HCT116 (cell line): Measurements from ENCODE around the gene MTIF3. TPM values are rescaled to one million over a fixed set of nuclear protein-coding genes. Genes with fewer than 3 reads are reported as not detected.

Experiments used
- ATAC-seq: fragments of 200-7000 bp; cut with Tn5 transposase; 2 replicates; pipeline ENCODE4 v1.9.1; 2020; ENCODE audit warnings: mild to moderate bottlenecking, moderate library complexity
- BruUV-seq: library from RNA; stranded (reverse); fragments of 400-500 nt; replicated peaks from 2 replicates; lab custom pipeline; 2021; lab: Mats Ljungman, UMichigan
- CTCF ChIA-PET: fragments of 300-600 bp; sonication (Branson Sonifier 250); formaldehyde crosslinking; loops from one replicate; lab custom pipeline; 2021; ENCODE audit warnings: antibody characterized with exemption; lab: Charles Lee
- POLR2A ChIA-PET: fragments of 300-600, 350-600 bp; sonication (Branson Sonifier 250); formaldehyde crosslinking; loops from one replicate; lab custom pipeline; 2021; ENCODE audit warnings: antibody characterized with exemption; lab: Charles Lee
- RAD21 ChIA-PET, 2 experiments: fragments of 300-600 bp; sonication (Branson Sonifier 250); formaldehyde crosslinking; loops; one replicate each; lab custom pipeline; 2023; ENCODE audit warnings: low total read pairs in 2 of 2; ENCODE audit not compliant: uncharacterized antibody in 2 of 2, unreplicated experiment in 2 of 2, low non-redundant PET in 1 of 2; lab: Charles Lee
- DNase-seq: peaks from one replicate; pipeline ENCODE4 v3.0.0-alpha.2; 2010; ENCODE audit warnings: low read depth, low spot score
- H2AFZ ChIP-seq: fragments of 200-600 bp; shearing (Covaris generic), sonication (generic); 2 replicates; pipeline ENCODE4 v1.6.1; 2017; ENCODE audit warnings: low read depth, mixed run types, mixed read lengths, antibody characterized with exemption, low read length; ENCODE audit not compliant: poor library complexity, severe bottlenecking
- H3K27ac ChIP-seq: 2 replicates; pipeline ENCODE4 v1.5.1; 2012; ENCODE audit warnings: low read depth, low read length
- H3K27me3 ChIP-seq: fragments of 200-600 bp; sonication (generic); 2 replicates; pipeline ENCODE4 v1.6.1; 2016; ENCODE audit warnings: mixed run types, low read length, mixed read lengths; ENCODE audit not compliant: insufficient read depth
- H3K36me3 ChIP-seq, 2 experiments: fragments of 200-500 bp in 1 of 2; fragments of 200-600 bp in 1 of 2; sonication (Bioruptor generic) in 1 of 2; sonication (generic) in 1 of 2; 2 replicates each; pipeline versions ENCODE4 v1.5.1 to v1.6.1; 2014 to 2016; ENCODE audit warnings: low read length in 2 of 2, inconsistent platforms in 1 of 2, mixed read lengths in 1 of 2, mixed run types in 1 of 2; ENCODE audit not compliant: insufficient read depth in 2 of 2, control insufficient read depth in 1 of 2
- H3K4me1 ChIP-seq, 2 experiments: fragments of 200-600 bp in 1 of 2; sonication (generic) in 1 of 2; 2 replicates each; pipeline versions ENCODE4 v1.5.1 to v1.6.1; 2012 to 2017; ENCODE audit warnings: low read length in 2 of 2, inconsistent platforms in 1 of 2, mild to moderate bottlenecking in 1 of 2, mixed read lengths in 1 of 2, mixed run types in 1 of 2, moderate library complexity in 1 of 2; ENCODE audit not compliant: insufficient read depth in 2 of 2, control insufficient read depth in 1 of 2
- H3K4me2 ChIP-seq: fragments of 200-600 bp; sonication (generic); 2 replicates; pipeline ENCODE4 v1.6.1; 2017; ENCODE audit warnings: mixed run types, low read length, mixed read lengths
- H3K4me3 ChIP-seq, 2 experiments: fragments of 200-600 bp in 1 of 2; sonication (generic) in 1 of 2; replicated peaks in 1 of 2; 2 replicates each; pipeline ENCODE4 v1.5.1; 2011 to 2016; ENCODE audit warnings: low read length in 2 of 2, control low read depth in 1 of 2, low read depth in 1 of 2, mild to moderate bottlenecking in 1 of 2, mixed read lengths in 1 of 2, mixed run types in 1 of 2
- H3K79me2 ChIP-seq: fragments of 200-600 bp; sonication (generic); 2 replicates; pipeline ENCODE4 v1.6.1; 2017; ENCODE audit warnings: mild to moderate bottlenecking, mixed run types, low read length, moderate library complexity, mixed read lengths; ENCODE audit not compliant: insufficient read depth
- H3K9ac ChIP-seq: fragments of 200-600 bp; sonication (generic); 2 replicates; pipeline ENCODE4 v1.6.1; 2016; ENCODE audit warnings: low read length, mixed read lengths
- H3K9me2 ChIP-seq: fragments of 200-600 bp; sonication (generic), shearing (Covaris generic); 2 replicates; pipeline ENCODE4 v1.6.1; 2017; ENCODE audit warnings: mixed run types, mild to moderate bottlenecking, moderate library complexity; ENCODE audit not compliant: insufficient read depth
- H3K9me3 ChIP-seq, 2 experiments: fragments of 200-500 bp in 1 of 2; fragments of 200-600 bp in 1 of 2; sonication (Bioruptor generic) in 1 of 2; sonication (generic) in 1 of 2; 2 replicates each; pipeline ENCODE4 v1.6.1; 2014 to 2017; ENCODE audit warnings: low read length in 2 of 2, mixed read lengths in 2 of 2, inconsistent platforms in 1 of 2, low read depth in 1 of 2, mild to moderate bottlenecking in 1 of 2, mixed run types in 1 of 2, moderate library complexity in 1 of 2; ENCODE audit not compliant: control insufficient read depth in 1 of 2, insufficient read depth in 1 of 2
- H4K20me1 ChIP-seq: fragments of 200-600 bp; sonication (generic), shearing (Covaris generic); 2 replicates; pipeline ENCODE4 v1.6.1; 2017; ENCODE audit warnings: mixed run types, mild to moderate bottlenecking, moderate library complexity; ENCODE audit not compliant: insufficient read depth
- CBX3 ChIP-seq: IDR thresholded peaks from 2 replicates; pipeline ENCODE4 v1.6.1; 2012; ENCODE audit warnings: low read depth
- CEBPB ChIP-seq: IDR thresholded peaks from 2 replicates; pipeline ENCODE4 v1.6.1; 2012; ENCODE audit warnings: low read depth
- CTCF ChIP-seq, 3 experiments: fragments of 200-600 bp in 1 of 3; sonication (generic) in 1 of 3; IDR thresholded peaks in 2 of 3; conservative IDR thresholded peaks in 1 of 3; 2 replicates each; pipeline ENCODE4 v1.5.1; 2012 to 2017; ENCODE audit warnings: low read depth in 2 of 3, low read length in 2 of 3, antibody characterized with exemption in 1 of 3, borderline replicate concordance in 1 of 3, control low read depth in 1 of 3, mild to moderate bottlenecking in 1 of 3, mixed read lengths in 1 of 3, mixed run types in 1 of 3, moderate library complexity in 1 of 3; ENCODE audit not compliant: insufficient read depth in 1 of 3
- EGR1 ChIP-seq: IDR thresholded peaks from 2 replicates; pipeline ENCODE4 v1.6.1; 2012; ENCODE audit warnings: low read depth
- RAD21 ChIP-seq: IDR thresholded peaks from 2 replicates; pipeline ENCODE4 v1.6.1; 2012; ENCODE audit warnings: low read depth, mild to moderate bottlenecking
- SIN3A ChIP-seq: IDR thresholded peaks from 2 replicates; pipeline ENCODE4 v1.6.1; 2012; ENCODE audit warnings: low read depth
- ZBTB33 ChIP-seq: IDR thresholded peaks from 2 replicates; pipeline ENCODE4 v1.6.1; 2011; ENCODE audit warnings: mild to moderate bottlenecking, low read length, moderate library complexity; ENCODE audit not compliant: insufficient replicate concordance; ENCODE audit errors: extremely low read depth
- ZNF274 ChIP-seq: fragments of 200-500 bp; sonication (Bioruptor generic); IDR thresholded peaks from 2 replicates; pipeline ENCODE4 v1.6.1; 2014; ENCODE audit warnings: mild to moderate bottlenecking, low read depth, low read length, inconsistent platforms
- intact Hi-C: fragments of 100-400 bp; cut with micrococcal nuclease; formaldehyde crosslinking; loops from 2 replicates; pipeline ENCODE4 v1.10.0; 2022
- total RNA-seq: library from RNA; stranded (reverse); gene quantifications from one replicate; pipeline ENCODE4 v1.2.1, GENCODE V29; 2021; ENCODE audit not compliant: unreplicated experiment

Gene MTIF3
- total RNA-seq, 1 experiment from 2014 or later: 27.8 TPM

- peak; percentile 95 for ATAC-seq
- Histone ChIP-seq H3K4me1 (no peaks in the 10 kb centered on the region), H2AFZ (no peak overlapping the region), H3K9ac (no peak overlapping the region), H3K9me2 (no peaks in the 10 kb centered on the region), H3K4me3 (no peak overlapping the region), H3K36me3 (no peaks in the 10 kb centered on the region), H3K4me2 (no peak overlapping the region), H3K27me3 (no peaks in the 10 kb centered on the region), H3K9me3 (no peaks in the 10 kb centered on the region; a peak in 1 of 4 replicates), H3K27ac (no peak overlapping the region), H4K20me1 (no peaks in the 10 kb centered on the region), H3K79me2 (no peaks in the 10 kb centered on the region)
- ChIA-PET CTCF (no interaction called here), RAD21 (no interaction called here), POLR2A (no interaction called here)
- intact Hi-C loops: loop anchor here (5.0 kb wide), 1 partner anchor 346 kb away; no protein-coding TSS in a partner anchor
- no TSS peak for BruUV-seq
- peak; percentile 37 for DNase-seq
- TF ChIP-seq SIN3A (no peak), EGR1 (no peak), ZNF274 (no peak), CBX3 (peak; percentile 48; the same call in 1 of the 2 replicates), RAD21 (peak; percentile 52), ZBTB33 (no peak), CEBPB (no peak), CTCF (IDR thresholded peaks at IDR 0.05 in 2 of 3, conservative IDR thresholded peaks at IDR 0.05 in 1 of 3; ENCODE audit: borderline replicate concordance in 1 of 3, insufficient read depth in 1 of 3, low read depth in 2 of 3, low read length in 2 of 3) (peak; percentile 31 to 89 (median 89); a peak in 5 of 6 replicates)
These were observed 31.4 kb upstream of the MTIF3 start for GRCh38 chr13:27481766-27482165.
